Trophoblast cell (in vitro differentiated cells and primary cell): ENCODE results near the gene CIAO1.

Experiments used
- DNase-seq, 2 donors: peaks; one replicate each; pipeline ENCODE4 v3.0.0-alpha.2; 2016
- H2AFZ ChIP-seq: 2 replicates; pipeline ENCODE4 v1.6.1; 2013; ENCODE audit warnings: low read length, moderate library complexity, mild to moderate bottlenecking; ENCODE audit not compliant: insufficient read depth, poor library complexity
- H2AK5ac ChIP-seq: 2 replicates; pipeline ENCODE4 v1.6.1; 2013; ENCODE audit warnings: mild to moderate bottlenecking, low read length
- H2BK120ac ChIP-seq: 2 replicates; pipeline ENCODE4 v1.6.1; 2013; ENCODE audit warnings: low read length, mild to moderate bottlenecking, moderate library complexity; ENCODE audit not compliant: insufficient read depth, poor library complexity
- H2BK12ac ChIP-seq: 2 replicates; pipeline ENCODE4 v1.6.1; 2013; ENCODE audit warnings: mild to moderate bottlenecking, low read length, moderate library complexity
- H2BK5ac ChIP-seq: 2 replicates; pipeline ENCODE4 v1.6.1; 2013; ENCODE audit warnings: low read length, low read depth, moderate library complexity, mild to moderate bottlenecking; ENCODE audit not compliant: poor library complexity
- H3K14ac ChIP-seq: 2 replicates; pipeline ENCODE4 v1.6.1; 2013; ENCODE audit warnings: mild to moderate bottlenecking, low read length
- H3K18ac ChIP-seq: 2 replicates; pipeline ENCODE4 v1.6.1; 2013; ENCODE audit warnings: mild to moderate bottlenecking, low read length
- H3K23ac ChIP-seq: 2 replicates; pipeline ENCODE4 v1.6.1; 2013; ENCODE audit warnings: low read length
- H3K27ac ChIP-seq: 2 replicates; pipeline ENCODE4 v1.5.1; 2013; ENCODE audit warnings: low read depth, mild to moderate bottlenecking, inconsistent platforms, low read length, moderate library complexity
- H3K27me3 ChIP-seq: 2 replicates; pipeline ENCODE4 v1.6.1; 2013; ENCODE audit warnings: inconsistent platforms, mild to moderate bottlenecking, low read length, moderate library complexity; ENCODE audit not compliant: insufficient read depth
- H3K36me3 ChIP-seq, 2 experiments: 1 replicate in 1 of 2; 2 replicates in 1 of 2; pipeline ENCODE4 v1.6.1; 2013; ENCODE audit warnings: low read length in 2 of 2, mild to moderate bottlenecking in 2 of 2, moderate library complexity in 1 of 2; ENCODE audit not compliant: insufficient read depth in 2 of 2, control insufficient read depth in 1 of 2
- H3K4ac ChIP-seq: 2 replicates; pipeline ENCODE4 v1.6.1; 2013; ENCODE audit warnings: low read depth, mild to moderate bottlenecking, low read length, moderate library complexity
- H3K4me1 ChIP-seq, 2 experiments: 1 replicate in 1 of 2; 2 replicates in 1 of 2; pipeline ENCODE4 v1.6.1; 2013; ENCODE audit warnings: low read length in 2 of 2, mild to moderate bottlenecking in 2 of 2, moderate library complexity in 1 of 2; ENCODE audit not compliant: insufficient read depth in 2 of 2, control insufficient read depth in 1 of 2
- H3K4me2 ChIP-seq: 2 replicates; pipeline ENCODE4 v1.6.1; 2013; ENCODE audit warnings: inconsistent platforms, mild to moderate bottlenecking, low read length, moderate library complexity
- H3K4me3 ChIP-seq: 2 replicates; pipeline ENCODE4 v1.5.1; 2013; ENCODE audit warnings: mild to moderate bottlenecking, low read depth, low read length, inconsistent platforms
- H3K79me1 ChIP-seq: one replicate; pipeline ENCODE4 v1.6.1; 2013; ENCODE audit warnings: low read length
- H3K79me2 ChIP-seq: 2 replicates; pipeline ENCODE4 v1.6.1; 2013; ENCODE audit warnings: low read length, mild to moderate bottlenecking; ENCODE audit not compliant: control insufficient read depth, insufficient read depth, poor library complexity
- H3K9ac ChIP-seq: 2 replicates; pipeline ENCODE4 v1.6.1; 2013; ENCODE audit warnings: mild to moderate bottlenecking, low read length
- H3K9me3 ChIP-seq: 2 replicates; pipeline ENCODE4 v1.6.1; 2013; ENCODE audit warnings: low read depth, mild to moderate bottlenecking, control low read depth, inconsistent platforms, low read length; ENCODE audit not compliant: insufficient read depth
- H4K12ac ChIP-seq: 2 replicates; pipeline ENCODE4 v1.6.1; 2013; ENCODE audit warnings: low read depth, mild to moderate bottlenecking, low read length, moderate library complexity
- H4K8ac ChIP-seq: 2 replicates; pipeline ENCODE4 v1.6.1; 2013; ENCODE audit warnings: low read depth, mild to moderate bottlenecking, low read length, moderate library complexity
- H4K91ac ChIP-seq: one replicate; pipeline ENCODE4 v1.6.1; 2013; ENCODE audit warnings: low read depth, mild to moderate bottlenecking, low read length, moderate library complexity
- WGBS: extraction: QIAGEN DNeasy Blood & Tissue Kit; methylation state at CpG from one replicate; pipeline ENCODE4 v1.1.7; 2013; ENCODE audit warnings: missing lambda C conversion rate; ENCODE audit not compliant: insufficient read length, insufficient coverage; ENCODE audit errors: extremely low coverage; 5-methylcytosine and 5-hydroxymethylcytosine counted together

Gene CIAO1

GRCh38 chr2:96262306-96262705 lies 3.7 kb upstream of the CIAO1 start:
- Histone ChIP-seq H3K27me3 (no peaks in the 10 kb centered on the region), H3K9me3 (peaks cover 2% of the 10 kb centered on the region), H3K14ac (no peak overlapping the region), H3K79me1 (peaks cover 6% of the 10 kb centered on the region), H3K23ac (no peak overlapping the region), H4K91ac (no peak overlapping the region), H2AK5ac (no peak overlapping the region), H3K4me1 (peaks cover 14 to 16% of the 10 kb centered on the region in 2 experiments), H3K79me2 (peaks cover 5% of the 10 kb centered on the region), H3K4ac (no peak overlapping the region), H3K4me3 (no peak overlapping the region), H4K12ac (no peak overlapping the region), H4K8ac (no peak overlapping the region), H3K36me3 (peaks cover 13 to 27% of the 10 kb centered on the region in 2 experiments), H2BK120ac (no peak overlapping the region), H3K4me2 (no peak overlapping the region), H3K9ac (no peak overlapping the region), H3K27ac (no peak overlapping the region), H3K18ac (no peak overlapping the region), H2BK5ac (no peak overlapping the region), H2BK12ac (no peak overlapping the region), H2AFZ (no peak overlapping the region)
- WGBS = no CpG with 5 or more reads among the region's 2 CpGs
- DNase-seq = no peak

- no peak for DNase-seq
- Histone ChIP-seq H2AK5ac (no peak overlapping the region), H3K18ac (no peak overlapping the region), H3K4ac (peak overlapping the region; percentile 49), H2BK12ac (no peak overlapping the region), H3K27me3 (no peaks in the 10 kb centered on the region), H2BK120ac (no peak overlapping the region), H3K36me3 (peaks cover 20 to 33% of the 10 kb centered on the region in 2 experiments), H3K14ac (no peak overlapping the region), H4K8ac (no peak overlapping the region), H3K9me3 (no peaks in the 10 kb centered on the region), H2AFZ (no peak overlapping the region), H4K91ac (no peak overlapping the region), H3K9ac (peak overlapping the region; percentile 3), H2BK5ac (no peak overlapping the region), H4K12ac (no peak overlapping the region), H3K79me2 (peaks cover 5% of the 10 kb centered on the region), H3K27ac (no peak overlapping the region), H3K4me2 (peak overlapping the region; percentile 13), H3K79me1 (peaks cover 6% of the 10 kb centered on the region), H3K23ac (no peak overlapping the region), H3K4me1 (peaks cover 14 to 16% of the 10 kb centered on the region in 2 experiments), H3K4me3 (no peak overlapping the region)
- WGBS = no CpG with 5 or more reads among the region's 4 CpGs
Observed at GRCh38 chr2:96264086-96264485, 1.9 kb upstream of the CIAO1 start.

- Histone ChIP-seq H3K9me3 (no peaks in the 10 kb centered on the region), H3K4me2 (peak overlapping the region; percentile 97), H3K36me3 (peaks cover 19 to 30% of the 10 kb centered on the region in 2 experiments), H2AK5ac (no peak overlapping the region), H2BK5ac (no peak overlapping the region), H3K79me2 (peaks cover 5% of the 10 kb centered on the region), H3K14ac (no peak overlapping the region), H3K9ac (peak overlapping the region; percentile 78), H3K18ac (no peak overlapping the region), H4K8ac (no peak overlapping the region), H3K79me1 (peaks cover 6% of the 10 kb centered on the region), H3K4me3 (peak overlapping the region; percentile 87), H3K27ac (no peak overlapping the region), H3K4ac (peak overlapping the region; percentile 63), H2AFZ (no peak overlapping the region), H3K27me3 (no peaks in the 10 kb centered on the region), H3K23ac (peak overlapping the region; percentile 52), H2BK12ac (no peak overlapping the region), H2BK120ac (no peak overlapping the region), H3K4me1 (peaks cover 14 to 16% of the 10 kb centered on the region in 2 experiments), H4K91ac (no peak overlapping the region), H4K12ac (no peak overlapping the region)
- WGBS = 100% methylated on average over 2 of the region's 33 CpGs
- DNase-seq = no peak
Observed at GRCh38 chr2:96264656-96265348, 1.2 kb upstream of the CIAO1 start.

- H3K4me1 ChIP-seq = peaks cover 10 to 13% of the 10 kb centered on the region in 2 experiments
- no CpG with 5 or more reads among the region's 49 CpGs for WGBS
- H3K79me2 ChIP-seq = peaks cover 5% of the 10 kb centered on the region
- H3K36me3 ChIP-seq = peaks cover 19 to 30% of the 10 kb centered on the region in 2 experiments
- H2BK120ac ChIP-seq = peak overlapping the region; percentile 70
- H3K14ac ChIP-seq = peak overlapping the region; percentile 85
- peaks cover 6% of the 10 kb centered on the region for H3K79me1 ChIP-seq
- H4K91ac ChIP-seq = peak overlapping the region; percentile 80
- no peak overlapping the region for H3K23ac ChIP-seq
- H2AK5ac ChIP-seq = no peak overlapping the region
- H3K4me2 ChIP-seq = peak overlapping the region; percentile 97
- H4K12ac ChIP-seq = peak overlapping the region; percentile 82
- H4K8ac ChIP-seq = peak overlapping the region; percentile 95
- no peaks in the 10 kb centered on the region for H3K9me3 ChIP-seq
- no peak overlapping the region for H3K27ac ChIP-seq
- peak overlapping the region; percentile 90 for H2AFZ ChIP-seq
- H3K9ac ChIP-seq = peak overlapping the region; percentile 78
- peak overlapping the region; percentile 23 for H2BK5ac ChIP-seq
- H3K27me3 ChIP-seq = no peaks in the 10 kb centered on the region
- H2BK12ac ChIP-seq = no peak overlapping the region
- peak overlapping the region; percentile 87 for H3K4me3 ChIP-seq
- peak in 1 of 2 donors; percentile 32 for DNase-seq
- peak overlapping the region; percentile 83 for H3K18ac ChIP-seq
- peak overlapping the region; percentile 80 for H3K4ac ChIP-seq
Observed at GRCh38 chr2:96265349-96265839, 631 bp upstream of the CIAO1 start.
